ENCODE results near the gene BFSP1. TPM values are rescaled to one million over a fixed set of nuclear protein-coding genes. Genes with fewer than 3 reads are reported as not detected.
A peak's percentile ranks its signal among the peaks of the same experiment; 100 is the strongest.

The BFSP1 gene
- total and polyA plus RNA-seq, 2 experiments from 2014 or later = 2.0 to 2.3 TPM

- H3K9me2 ChIP-seq (replicated peaks; ENCODE audit: insufficient read depth) = no peaks in the 10 kb centered on the region
- H3K9me3 ChIP-seq (ENCODE audit: low read depth) = no peaks in the 10 kb centered on the region
- no peak overlapping the region for H3K4me2 ChIP-seq
- TF ChIP-seq CTCF (IDR thresholded peaks at IDR 0.05; ENCODE audit: poor library complexity) = no peak
- no peak for TF ChIP-seq EZH2phosphoT487 (IDR thresholded peaks at IDR 0.05; ENCODE audit: low read depth, severe bottlenecking, unreplicated experiment)
- H3K27ac ChIP-seq = no peak overlapping the region
- peaks cover 12% of the 10 kb centered on the region for H3K4me1 ChIP-seq (ENCODE audit: insufficient read depth)
- H3K27me3 ChIP-seq = no peaks in the 10 kb centered on the region
- no peaks in the 10 kb centered on the region for H3K79me2 ChIP-seq
- no peak overlapping the region for H2AFZ ChIP-seq
- no peaks in the 10 kb centered on the region for H4K20me1 ChIP-seq (ENCODE audit: insufficient read depth, poor library complexity, severe bottlenecking)
- H3K36me3 ChIP-seq (replicated peaks; ENCODE audit: insufficient read depth, low read depth) = no peaks in the 10 kb centered on the region
- no peak for DNase-seq (ENCODE audit: low spot score)
- no peak overlapping the region for H3K4me3 ChIP-seq
Observed at GRCh38 chr20:17529586-17529985, 1.6 kb downstream of the BFSP1 start.

GRCh38 chr20:17525650-17526049 lies 5.5 kb downstream of the BFSP1 start:
- Histone ChIP-seq H2AFZ (no peak overlapping the region), H3K9me2 (replicated peaks; ENCODE audit: insufficient read depth) (no peaks in the 10 kb centered on the region), H3K4me1 (ENCODE audit: insufficient read depth) (peaks cover 3% of the 10 kb centered on the region), H3K4me2 (no peak overlapping the region), H3K27me3 (no peaks in the 10 kb centered on the region), H3K27ac (no peak overlapping the region), H3K9me3 (ENCODE audit: low read depth) (no peaks in the 10 kb centered on the region), H3K79me2 (no peaks in the 10 kb centered on the region), H3K36me3 (replicated peaks; ENCODE audit: insufficient read depth, low read depth) (no peaks in the 10 kb centered on the region), H3K4me3 (no peak overlapping the region), H4K20me1 (ENCODE audit: insufficient read depth, poor library complexity, severe bottlenecking) (no peaks in the 10 kb centered on the region)
- peak; percentile 44 for DNase-seq (ENCODE audit: low spot score)
- TF ChIP-seq CTCF (IDR thresholded peaks at IDR 0.05; ENCODE audit: poor library complexity) = no peak
- TF ChIP-seq EZH2phosphoT487 (IDR thresholded peaks at IDR 0.05; ENCODE audit: low read depth, severe bottlenecking, unreplicated experiment) = no peak
- no peak for TF ChIP-seq EZH2 (IDR thresholded peaks at IDR 0.05; ENCODE audit: borderline replicate concordance)

- Histone ChIP-seq H3K9me3 (ENCODE audit: low read depth) (no peaks in the 10 kb centered on the region), H3K4me2 (no peak overlapping the region), H3K4me1 (ENCODE audit: insufficient read depth) (no peaks in the 10 kb centered on the region), H3K27me3 (no peaks in the 10 kb centered on the region), H3K36me3 (replicated peaks; ENCODE audit: insufficient read depth, low read depth) (no peaks in the 10 kb centered on the region), H4K20me1 (ENCODE audit: insufficient read depth, poor library complexity, severe bottlenecking) (no peaks in the 10 kb centered on the region), H3K9me2 (replicated peaks; ENCODE audit: insufficient read depth) (no peaks in the 10 kb centered on the region), H3K79me2 (no peaks in the 10 kb centered on the region), H2AFZ (no peak overlapping the region), H3K4me3 (no peak overlapping the region), H3K27ac (no peak overlapping the region)
- 93% methylated on average over 5 of the region's 5 CpGs for WGBS (ENCODE audit: low lambda C conversion rate, missing lambda C conversion rate)
- DNase-seq (ENCODE audit: low spot score) = no peak
- TF ChIP-seq EZH2 (IDR thresholded peaks at IDR 0.05; ENCODE audit: borderline replicate concordance) (no peak), EZH2phosphoT487 (IDR thresholded peaks at IDR 0.05; ENCODE audit: low read depth, severe bottlenecking, unreplicated experiment) (no peak), CTCF (IDR thresholded peaks at IDR 0.05; ENCODE audit: poor library complexity) (no peak)
Observed at GRCh38 chr20:17525132-17525531, 6.0 kb downstream of the BFSP1 start.

GRCh38 chr20:17524560-17524959 lies 6.6 kb downstream of the BFSP1 start:
- H3K27ac ChIP-seq = no peak overlapping the region
- H3K9me2 ChIP-seq (replicated peaks; ENCODE audit: insufficient read depth) = no peaks in the 10 kb centered on the region
- H3K4me2 ChIP-seq = no peak overlapping the region
- no peaks in the 10 kb centered on the region for H3K27me3 ChIP-seq
- no peak overlapping the region for H3K4me3 ChIP-seq
- no peaks in the 10 kb centered on the region for H3K36me3 ChIP-seq (replicated peaks; ENCODE audit: insufficient read depth, low read depth)
- H4K20me1 ChIP-seq (ENCODE audit: insufficient read depth, poor library complexity, severe bottlenecking) = no peaks in the 10 kb centered on the region
- no peak for DNase-seq (ENCODE audit: low spot score)
- H3K9me3 ChIP-seq (ENCODE audit: low read depth) = no peaks in the 10 kb centered on the region
- no peak overlapping the region for H2AFZ ChIP-seq
- H3K4me1 ChIP-seq (ENCODE audit: insufficient read depth) = no peaks in the 10 kb centered on the region
- H3K79me2 ChIP-seq = no peaks in the 10 kb centered on the region
- no peak for TF ChIP-seq EZH2phosphoT487 (IDR thresholded peaks at IDR 0.05; ENCODE audit: low read depth, severe bottlenecking, unreplicated experiment)
- no peak for TF ChIP-seq EZH2 (IDR thresholded peaks at IDR 0.05; ENCODE audit: borderline replicate concordance)
- no peak for TF ChIP-seq CTCF (IDR thresholded peaks at IDR 0.05; ENCODE audit: poor library complexity)
- WGBS (ENCODE audit: low lambda C conversion rate, missing lambda C conversion rate) = 82% methylated on average over 8 of the region's 8 CpGs

Measured in hepatocyte (in vitro differentiated cells).